Measurements from ENCODE around the gene ACOT8. TPM values are rescaled to one million over a fixed set of nuclear protein-coding genes. Genes with fewer than 3 reads are reported as not detected.

The ACOT8 gene
- total RNA-seq, 2 donors from 2014 or later, result 36.8 to 42.8 TPM

- H3K4me1 ChIP-seq, result peaks cover 6% of the 10 kb centered on the region
- DNase-seq, result no peak
- H3K27ac ChIP-seq, result no peak overlapping the region
- TF ChIP-seq CTCF (IDR thresholded peaks at IDR 0.05) (no peak), POLR2A (IDR thresholded peaks at IDR 0.05) (no peak)
- H3K9me3 ChIP-seq, result no peaks in the 10 kb centered on the region
- ATAC-seq, result no peak
- H3K4me3 ChIP-seq, result no peak overlapping the region
- peaks cover 0 to 9% of the 10 kb centered on the region in 2 donors for H3K27me3 ChIP-seq
- no peaks in the 10 kb centered on the region for H3K36me3 ChIP-seq (replicated peaks in 1 of 2; ENCODE audit: insufficient read depth in 1 of 2, low read depth in 2 of 2)
- 90% methylated on average over 3 of the region's 3 CpGs for WGBS, 2 donors
- intact Hi-C loops (cut with DNase I), result no loop called here
These were observed 40.2 kb downstream of the ACOT8 start for GRCh38 chr20:45816951-45817350.

- DNase-seq (no peak), ATAC-seq (no peak)
- intact Hi-C loops (cut with DNase I), result no loop called here
- Histone ChIP-seq H3K4me3 (no peak overlapping the region), H3K27ac (no peak overlapping the region), H3K36me3 (replicated peaks in 1 of 2; ENCODE audit: insufficient read depth in 1 of 2, low read depth in 2 of 2) (peaks cover 0 to 9% of the 10 kb centered on the region in 2 donors), H3K27me3 (no peaks in the 10 kb centered on the region), H3K9me3 (no peaks in the 10 kb centered on the region), H3K4me1 (peaks cover 6% of the 10 kb centered on the region)
- TF ChIP-seq POLR2A (IDR thresholded peaks at IDR 0.05) (no peak), CTCF (IDR thresholded peaks at IDR 0.05) (no peak)
- WGBS, 2 donors, result 67 to 78% methylated on average over 3 of the region's 3 CpGs
These were observed 42.9 kb downstream of the ACOT8 start for GRCh38 chr20:45814314-45814713.

- no peaks in the 10 kb centered on the region for H3K9me3 ChIP-seq
- DNase-seq, result no peak
- 55 to 63% methylated on average over 7 of the region's 7 CpGs for WGBS, 2 donors
These were observed 43.7 kb downstream of the ACOT8 start for GRCh38 chr20:45813489-45813888.

GRCh38 chr20:45813006-45813340 lies 44.2 kb downstream of the ACOT8 start:
- Histone ChIP-seq H3K4me1 (peaks cover 6% of the 10 kb centered on the region), H3K4me3 (peak overlapping the region in 1 of 2 donors; percentile 41), H3K9me3 (no peaks in the 10 kb centered on the region), H3K27me3 (no peaks in the 10 kb centered on the region), H3K27ac (no peak overlapping the region), H3K36me3 (replicated peaks in 1 of 2; ENCODE audit: insufficient read depth in 1 of 2, low read depth in 2 of 2) (peaks cover 0 to 16% of the 10 kb centered on the region in 2 donors)
- DNase-seq (no peak), ATAC-seq (no peak)
- intact Hi-C loops (cut with DNase I), result no loop called here
- TF ChIP-seq CTCF (IDR thresholded peaks at IDR 0.05) (no peak), POLR2A (IDR thresholded peaks at IDR 0.05) (no peak)
- WGBS, 2 donors, result 10 to 11% methylated on average over 10 to 11 of the region's 11 CpGs

More at GRCh38 chr20:45813489-45813888, 43.7 kb downstream of the ACOT8 start:
- H3K27me3 ChIP-seq, result no peaks in the 10 kb centered on the region
- H3K27ac ChIP-seq, result no peak overlapping the region
- H3K4me1 ChIP-seq, result peaks cover 6% of the 10 kb centered on the region
- H3K36me3 ChIP-seq (replicated peaks in 1 of 2; ENCODE audit: insufficient read depth in 1 of 2, low read depth in 2 of 2), result peaks cover 0 to 13% of the 10 kb centered on the region in 2 donors
- intact Hi-C loops (cut with DNase I), result no loop called here
- TF ChIP-seq CTCF (IDR thresholded peaks at IDR 0.05) (no peak), POLR2A (IDR thresholded peaks at IDR 0.05) (no peak)
- no peak for ATAC-seq
- no peak overlapping the region for H3K4me3 ChIP-seq
